ENCODE data around the gene OR8S1.
A peak's percentile ranks its signal among the peaks of the same experiment; 100 is the strongest.
"Not testable (repeated sequence)": the region's sequence is repeated elsewhere in the genome, so short reads cannot be mapped to it uniquely, and the experiment has no call there.

OR8S1 gene, protein sequence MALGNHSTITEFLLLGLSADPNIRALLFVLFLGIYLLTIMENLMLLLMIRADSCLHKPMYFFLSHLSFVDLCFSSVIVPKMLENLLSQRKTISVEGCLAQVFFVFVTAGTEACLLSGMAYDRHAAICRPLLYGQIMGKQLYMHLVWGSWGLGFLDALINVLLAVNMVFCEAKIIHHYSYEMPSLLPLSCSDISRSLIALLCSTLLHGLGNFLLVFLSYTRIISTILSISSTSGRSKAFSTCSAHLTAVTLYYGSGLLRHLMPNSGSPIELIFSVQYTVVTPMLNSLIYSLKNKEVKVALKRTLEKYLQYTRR

DNA sequence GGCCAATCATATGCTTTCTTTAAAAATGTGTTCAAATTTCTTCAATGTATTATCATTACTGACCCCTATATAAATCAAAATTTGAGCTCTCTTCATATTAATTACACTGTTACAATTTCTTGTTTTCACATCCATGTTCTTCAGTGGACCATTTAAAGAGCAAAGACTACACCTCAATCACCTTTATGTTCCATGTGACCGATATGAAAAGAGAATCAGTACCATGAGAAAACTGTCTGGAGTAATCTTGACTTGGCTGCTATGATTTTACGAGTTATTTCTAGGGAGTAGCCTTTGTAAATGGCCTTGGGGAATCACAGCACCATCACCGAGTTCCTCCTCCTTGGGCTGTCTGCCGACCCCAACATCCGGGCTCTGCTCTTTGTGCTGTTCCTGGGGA is at the start of gene OR8S1:
TSS of gene OR8S1 (plus strand) at position 301 of the 400 bp plus-strand sequence. CDS start at position 301, 0 bp downstream.
- DNase-seq (ENCODE audit: low read depth): no peak

DNA sequence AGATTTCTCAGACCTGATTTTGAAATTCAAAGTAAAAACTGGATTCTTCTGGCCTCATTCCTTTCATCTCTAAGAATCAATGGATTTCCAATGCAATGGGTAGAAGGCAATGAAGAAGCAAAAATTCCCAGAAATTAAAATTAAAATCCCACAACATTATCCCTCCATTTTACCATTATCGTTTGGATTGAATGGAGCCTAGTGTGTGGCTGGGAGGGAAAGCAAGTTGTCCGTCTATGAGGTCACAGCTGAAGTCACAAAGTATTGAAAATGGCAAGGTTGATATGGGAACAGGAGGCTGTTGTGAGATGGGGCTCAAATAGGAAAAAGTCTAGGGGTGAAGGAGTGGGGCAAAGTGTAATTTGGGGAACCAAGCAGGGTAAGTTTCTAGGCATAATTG is 43.2 kb upstream of the OR8S1 start, which contains the start of gene C12orf54:
TSS of gene C12orf54 (plus strand) at position 301 of the 400 bp plus-strand sequence. CDS start 799 bp downstream, outside the sequence.
- DNase-seq (ENCODE audit: low read depth): no peak

DNA sequence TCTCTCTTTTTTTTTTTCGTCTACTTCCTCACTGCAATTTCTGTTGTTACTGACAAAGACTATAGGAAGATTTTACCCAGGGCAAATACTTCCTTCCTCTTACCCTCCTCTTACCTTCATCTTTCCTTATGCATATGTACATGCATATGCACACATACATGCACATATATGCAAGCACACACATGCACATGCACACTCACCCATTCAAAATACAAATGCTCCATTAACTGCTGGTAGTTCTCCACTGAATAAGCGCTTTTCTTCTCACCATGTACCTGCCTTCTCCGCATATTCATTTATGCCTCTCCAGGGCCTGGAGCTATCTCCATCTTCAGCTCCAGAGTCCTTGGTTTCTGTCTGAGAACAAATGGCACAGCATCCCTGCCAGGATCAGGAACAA is 42.5 kb upstream of the OR8S1 start:
- DNase-seq (ENCODE audit: low read depth): no peak

DNA sequence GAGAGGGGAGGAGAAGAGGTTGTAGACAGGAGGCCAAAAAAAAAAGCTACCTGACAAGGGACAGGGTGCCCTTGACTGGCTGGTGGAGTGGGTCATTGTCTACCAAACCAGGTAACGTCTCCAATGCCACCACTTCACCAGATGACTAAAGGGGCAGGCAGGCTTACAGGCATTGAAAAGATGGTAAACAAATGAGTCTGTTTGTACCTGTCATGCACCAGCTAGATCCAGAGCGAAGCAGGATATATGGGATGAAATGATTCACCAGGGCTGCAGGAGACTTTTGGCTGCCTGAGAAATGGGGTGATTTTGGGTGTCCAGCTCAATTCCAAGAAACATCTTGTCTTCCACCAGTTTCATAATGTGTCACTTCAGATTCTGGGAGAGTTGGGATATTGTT is 39.2 kb upstream of the OR8S1 start:
- no peak for DNase-seq (ENCODE audit: low read depth)

DNA sequence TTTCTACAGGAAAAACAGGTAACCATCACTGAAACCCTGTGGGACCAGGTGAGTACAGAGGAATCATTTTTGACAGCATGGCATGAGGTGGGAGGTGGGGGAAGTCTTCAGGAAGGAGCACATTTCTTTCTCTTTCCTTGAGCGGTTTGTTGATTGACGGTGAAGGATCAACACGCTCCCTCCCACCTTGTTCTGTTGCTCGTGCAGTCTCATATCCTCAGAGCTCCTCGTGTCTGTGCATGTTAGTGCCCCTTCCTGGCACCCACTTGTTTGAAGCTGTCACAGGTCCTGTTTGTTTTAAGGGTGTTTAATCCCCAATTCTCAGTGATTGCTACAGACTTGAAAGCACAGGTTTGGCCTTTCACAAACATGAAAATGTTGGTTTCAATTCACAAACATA is 38.8 kb upstream of the OR8S1 start:
- no peak for DNase-seq (ENCODE audit: low read depth)

DNA sequence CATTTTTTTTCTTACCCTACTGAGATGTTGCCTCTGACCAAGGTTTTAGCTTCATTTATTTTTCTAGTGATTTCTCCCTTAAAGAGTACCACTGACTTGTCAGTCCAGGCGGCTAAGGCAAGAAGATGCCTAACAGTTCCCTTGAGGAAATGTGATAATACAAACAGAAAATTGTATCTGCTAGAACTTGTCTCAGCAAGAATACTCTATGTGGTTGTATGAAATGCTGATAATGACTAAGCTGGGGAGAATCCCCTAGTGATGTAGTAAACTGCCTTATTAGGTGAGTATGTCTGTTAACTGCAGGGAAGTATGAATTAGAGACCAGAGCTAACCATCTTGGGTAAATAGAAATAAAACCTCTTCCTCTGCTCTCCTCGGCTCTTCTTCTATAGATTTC is 36.4 kb upstream of the OR8S1 start:
- DNase-seq (ENCODE audit: low read depth): peak; percentile 45

DNA sequence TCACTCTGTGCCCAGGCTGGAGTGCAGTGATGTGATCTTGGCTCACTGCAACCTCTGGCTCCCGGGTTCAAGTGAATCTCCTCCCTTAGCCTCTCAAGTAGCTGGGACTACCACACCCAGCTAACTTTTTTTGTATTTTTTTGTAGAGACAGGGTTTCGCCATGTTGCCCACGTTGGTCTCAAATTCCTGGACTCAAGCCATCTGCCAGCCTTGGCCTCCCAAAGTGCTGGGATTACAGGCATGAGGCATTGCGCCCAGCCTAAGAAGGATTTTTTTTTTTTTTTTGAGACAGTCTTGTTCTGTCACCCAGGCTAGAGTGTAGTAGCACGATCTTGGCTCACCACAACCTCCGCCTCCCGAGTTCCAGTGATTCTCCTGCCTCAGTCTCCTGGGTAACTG is 36.0 kb upstream of the OR8S1 start:
- not testable (repeated sequence) for DNase-seq (ENCODE audit: low read depth)

DNA sequence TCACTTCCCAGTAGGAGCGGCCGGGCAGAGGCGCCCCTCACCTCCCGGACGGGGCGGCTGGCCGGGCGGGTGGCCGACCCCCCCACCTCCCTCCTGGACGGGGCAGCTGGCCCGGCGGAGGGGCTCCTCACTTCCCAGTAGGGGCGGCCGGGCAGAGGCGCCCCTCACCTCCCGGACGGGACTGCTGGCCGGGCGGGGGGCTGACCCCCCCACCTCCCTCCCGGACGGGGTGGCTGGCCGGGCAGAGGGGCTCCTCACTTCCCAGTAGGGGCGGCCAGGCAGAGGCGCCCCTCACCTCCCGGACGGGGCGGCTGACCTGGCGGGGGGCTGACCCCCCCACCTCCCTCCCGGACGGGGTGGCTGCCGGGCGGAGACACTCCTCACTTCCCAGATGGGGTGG is 25.2 kb upstream of the OR8S1 start:
- not testable (repeated sequence) for DNase-seq (ENCODE audit: low read depth)

DNA sequence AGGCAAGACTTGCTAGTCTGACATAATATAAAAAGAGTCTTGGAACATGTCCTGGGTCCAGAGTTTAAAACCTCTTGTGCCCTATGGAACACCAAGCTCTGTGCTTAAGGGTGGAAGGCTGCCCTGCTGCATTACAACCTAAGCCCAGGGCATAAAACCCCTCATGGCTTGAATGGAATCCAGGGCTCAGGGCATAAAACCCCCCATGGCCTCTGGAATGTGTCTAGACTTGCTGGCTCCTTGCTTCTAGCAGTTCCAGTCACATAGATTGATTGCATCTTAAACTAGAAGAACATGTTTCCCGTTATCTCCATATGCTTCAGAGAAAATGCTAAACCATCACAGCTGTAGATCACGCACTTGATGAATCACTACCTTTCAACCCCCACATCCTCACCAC is 18.6 kb upstream of the OR8S1 start:
- not testable (repeated sequence) for DNase-seq (ENCODE audit: low read depth)

DNA sequence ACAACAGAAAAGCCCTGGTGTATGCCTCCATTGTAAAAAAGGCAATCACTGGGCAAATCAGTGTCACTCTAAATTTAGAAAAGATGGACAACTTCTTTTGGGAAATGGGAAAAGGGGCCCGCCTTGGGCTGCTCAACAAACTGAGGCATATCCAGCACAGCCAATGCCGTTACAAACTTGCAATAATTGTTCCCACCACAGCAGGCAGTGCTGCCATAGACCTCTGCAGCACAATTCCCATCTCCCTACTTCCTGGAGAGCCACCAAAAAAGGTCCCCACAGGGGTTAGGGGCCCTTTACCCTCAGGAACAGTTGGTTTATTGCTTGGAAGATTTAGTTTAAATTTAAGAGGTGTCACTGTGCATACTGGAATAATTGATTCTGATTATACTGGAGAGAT is 16.4 kb upstream of the OR8S1 start:
- no peak for DNase-seq (ENCODE audit: low read depth)

DNA sequence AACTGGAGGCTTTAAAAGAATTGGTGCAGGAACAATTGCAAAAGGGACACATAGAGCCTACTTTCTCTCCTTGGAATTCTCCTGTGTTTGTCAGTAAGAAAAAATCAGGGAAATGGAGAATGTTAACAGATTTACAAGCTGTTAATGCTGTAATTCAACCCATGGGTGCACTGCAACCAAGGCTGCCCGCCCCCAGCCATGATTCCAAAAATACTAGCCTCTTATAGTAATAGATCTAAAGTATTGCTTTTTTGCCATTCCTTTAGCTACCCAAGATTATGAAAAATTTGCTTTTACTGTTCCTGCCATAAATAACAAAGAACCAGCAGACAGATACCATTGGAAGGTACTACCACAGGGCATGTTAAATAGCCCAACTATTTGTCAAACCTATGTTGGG is 15.3 kb upstream of the OR8S1 start:
- DNase-seq (ENCODE audit: low read depth): no peak

DNA sequence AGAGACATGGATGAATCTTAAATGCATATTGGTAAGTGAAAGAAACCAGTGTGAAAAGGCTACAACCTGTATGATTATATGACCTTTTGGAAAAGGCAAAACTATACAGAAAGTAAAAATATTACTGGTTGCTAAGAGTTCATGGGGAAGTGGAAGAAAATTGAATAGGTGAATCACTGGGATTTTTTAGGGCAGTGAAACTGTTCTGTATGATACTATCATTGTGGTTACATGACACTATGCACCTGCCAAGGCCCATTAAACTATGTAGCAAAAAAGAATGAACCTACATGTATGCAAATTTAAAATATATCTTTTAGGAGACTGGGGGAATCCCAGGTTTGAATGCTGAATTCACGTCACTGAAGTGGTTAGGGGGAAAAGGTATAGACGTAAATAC is 12.6 kb upstream of the OR8S1 start:
- DNase-seq (ENCODE audit: low read depth): no peak

DNA sequence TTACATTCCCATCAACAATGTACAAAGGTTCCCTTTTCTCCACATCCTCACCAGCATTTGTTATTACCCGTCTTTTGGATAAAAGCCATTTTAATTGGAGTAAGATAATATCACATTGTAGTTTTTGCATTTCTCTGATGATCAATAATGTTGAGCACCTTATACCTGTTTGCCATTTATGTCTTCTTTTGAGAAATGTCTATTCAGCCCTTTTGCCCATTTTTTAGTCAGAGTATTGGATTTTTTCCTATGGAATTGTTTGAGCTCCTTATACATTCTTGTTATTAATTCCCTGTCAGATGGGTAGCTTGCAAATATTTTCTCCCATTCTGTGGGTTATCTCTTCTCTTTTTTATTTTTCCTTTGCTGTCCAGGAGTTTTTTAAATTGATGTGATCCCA is 10.7 kb upstream of the OR8S1 start:
- DNase-seq (ENCODE audit: low read depth): no peak

DNA sequence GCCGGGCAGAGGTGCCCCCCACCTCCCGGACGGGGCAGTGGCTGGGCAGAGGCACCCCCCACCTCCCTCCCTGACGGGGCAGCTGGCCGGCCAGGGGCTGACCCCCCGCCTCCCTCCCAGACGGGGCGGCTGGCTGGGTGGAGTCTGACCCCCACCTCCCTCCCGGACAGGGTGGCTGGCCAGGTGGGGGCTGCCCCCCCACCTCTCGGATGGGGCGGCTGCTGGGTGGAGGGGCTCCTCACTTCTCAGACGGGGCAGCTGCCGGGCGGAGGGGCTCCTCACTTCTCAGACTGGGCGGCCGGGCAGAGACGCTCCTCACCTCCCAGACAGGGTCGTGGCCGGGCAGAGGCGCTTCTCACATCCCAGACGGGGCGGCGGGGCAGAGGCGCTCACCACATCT is 5.1 kb upstream of the OR8S1 start:
- DNase-seq (ENCODE audit: low read depth): not testable (repeated sequence)

DNA sequence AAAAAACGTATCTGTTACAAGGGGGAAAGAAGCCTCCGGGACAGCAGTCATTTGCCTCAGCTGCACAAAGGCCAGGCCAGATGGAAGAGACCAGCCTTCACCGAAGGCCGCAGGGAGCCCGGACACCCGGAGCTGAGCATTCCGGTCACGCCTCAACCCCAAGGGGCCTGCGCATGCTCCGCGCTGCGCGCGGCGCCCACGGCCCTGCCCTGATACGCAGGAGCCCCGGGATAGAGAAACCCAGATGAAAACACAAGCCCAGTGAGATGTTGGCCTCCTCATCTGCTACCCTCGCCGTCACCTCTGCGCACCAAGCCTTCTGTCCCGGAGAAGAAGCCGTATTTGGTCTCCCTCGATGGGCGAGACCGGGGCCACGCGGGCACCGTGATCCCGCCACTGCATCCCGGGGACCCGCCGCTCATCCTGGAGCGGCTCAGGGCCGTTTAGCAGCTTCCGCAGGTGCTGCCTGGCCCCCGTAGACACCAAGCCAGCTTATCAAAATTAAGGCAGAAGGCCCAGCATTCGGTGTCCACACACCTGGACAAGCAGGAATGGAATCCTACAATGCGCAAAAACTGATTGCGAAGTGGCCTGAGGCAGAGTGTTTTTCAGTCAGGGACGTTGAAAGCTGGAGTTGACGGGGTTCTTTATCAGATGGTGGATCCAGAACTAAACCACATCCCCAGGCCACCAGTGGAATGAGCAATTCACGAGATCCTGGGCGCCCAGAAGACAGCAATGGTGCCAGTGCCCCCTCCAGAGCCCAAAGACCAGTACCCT is 2.6 kb downstream of the OR8S1 start:
- DNase-seq (ENCODE audit: low read depth): no peak

DNA sequence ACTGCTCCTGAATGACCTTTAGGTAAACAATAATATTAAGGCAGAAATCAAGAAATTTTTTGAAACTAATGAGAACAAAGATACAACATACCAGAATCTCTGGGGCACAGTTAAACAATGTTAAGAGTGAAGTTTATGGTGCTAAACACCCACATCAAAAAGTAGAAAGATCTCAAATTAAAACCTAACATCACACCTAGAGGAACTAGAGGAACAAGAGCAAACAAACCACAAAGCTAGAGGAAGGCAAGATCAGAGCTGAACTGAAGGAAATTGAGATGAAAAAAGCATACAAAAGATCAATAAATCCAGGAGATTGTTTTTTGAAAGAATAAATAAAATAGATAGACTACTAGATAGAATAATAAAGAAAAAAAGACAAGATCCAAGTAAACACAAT is 7.2 kb downstream of the OR8S1 start:
- DNase-seq (ENCODE audit: low read depth): no peak

DNA sequence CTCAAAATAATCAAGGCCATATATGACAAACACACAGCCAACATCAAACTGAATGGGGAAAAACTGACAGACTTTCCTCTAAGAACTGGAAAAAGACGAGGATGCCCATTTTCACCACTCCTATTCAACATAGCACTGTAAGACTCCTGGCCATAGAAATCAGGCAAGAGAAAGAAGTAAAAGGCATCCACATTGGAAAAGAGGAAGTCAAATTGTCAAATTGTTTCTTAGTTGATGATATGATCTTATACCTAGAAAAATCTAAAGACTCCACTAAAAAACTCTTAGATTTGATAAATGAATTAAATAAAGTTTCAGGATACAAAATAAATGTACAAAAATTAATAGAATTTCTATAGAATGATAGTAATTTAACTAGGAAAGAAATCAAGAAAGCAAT is 11.2 kb downstream of the OR8S1 start:
- no peak for DNase-seq (ENCODE audit: low read depth)

DNA sequence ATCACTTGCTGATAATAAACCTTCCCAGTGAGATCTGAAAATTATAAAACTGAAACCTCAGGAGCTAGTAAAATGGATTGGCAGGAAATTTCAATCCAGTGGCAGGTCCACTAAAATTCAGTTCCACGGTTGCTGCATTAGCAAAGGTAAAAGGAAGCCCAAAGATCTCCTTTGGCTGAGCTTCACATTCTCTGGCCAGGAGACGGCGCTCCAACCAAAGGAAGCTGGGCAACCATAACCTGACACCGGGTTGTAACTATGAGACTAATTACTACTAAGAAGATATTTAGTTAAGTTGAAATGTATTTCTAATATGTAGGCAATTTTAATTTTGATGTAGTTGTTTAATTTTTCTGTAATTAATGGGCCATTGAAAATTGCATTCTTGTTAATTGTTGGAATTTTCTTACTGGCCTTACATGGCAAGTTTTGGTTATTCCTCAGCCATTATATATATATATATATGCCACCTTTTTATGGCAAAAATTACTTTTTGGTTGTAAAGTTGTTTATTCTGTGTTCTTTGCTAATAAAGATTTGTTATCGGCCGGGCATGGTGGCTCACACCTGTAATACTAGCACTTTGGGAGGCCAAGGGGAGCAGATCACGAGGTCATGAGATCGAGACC is 17.0 kb downstream of the OR8S1 start:
- peak; percentile 18 for DNase-seq (ENCODE audit: low read depth)

DNA sequence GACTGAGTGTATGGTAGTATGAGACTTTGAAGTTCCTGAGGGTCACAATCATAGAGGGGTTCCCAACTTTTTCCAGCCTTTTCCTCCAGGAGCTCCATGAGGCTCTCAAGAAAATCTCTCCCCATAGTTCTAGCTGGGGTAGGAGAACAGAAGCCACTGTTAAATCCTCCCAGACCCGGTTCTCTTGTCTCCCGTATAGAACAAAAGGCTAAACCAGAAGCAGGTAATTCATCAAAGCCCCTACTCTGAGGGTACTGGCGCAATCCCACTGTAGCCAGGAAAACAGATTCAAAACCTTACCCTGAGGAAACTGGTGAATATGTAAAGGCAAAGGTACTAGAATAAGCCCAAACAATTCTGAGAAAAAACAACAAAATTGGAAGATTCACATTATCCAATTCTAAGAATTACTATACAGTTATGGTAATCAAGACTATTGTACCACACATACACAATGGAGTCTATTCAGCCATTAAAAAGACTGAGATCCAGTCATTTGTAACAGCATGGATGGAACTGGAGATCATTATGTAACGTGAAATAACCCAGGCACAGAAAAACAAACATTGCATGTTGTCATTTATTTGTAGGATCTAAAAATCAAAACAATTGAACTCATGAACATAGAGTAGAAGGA is 20.5 kb downstream of the OR8S1 start:
- no peak for DNase-seq (ENCODE audit: low read depth)

DNA sequence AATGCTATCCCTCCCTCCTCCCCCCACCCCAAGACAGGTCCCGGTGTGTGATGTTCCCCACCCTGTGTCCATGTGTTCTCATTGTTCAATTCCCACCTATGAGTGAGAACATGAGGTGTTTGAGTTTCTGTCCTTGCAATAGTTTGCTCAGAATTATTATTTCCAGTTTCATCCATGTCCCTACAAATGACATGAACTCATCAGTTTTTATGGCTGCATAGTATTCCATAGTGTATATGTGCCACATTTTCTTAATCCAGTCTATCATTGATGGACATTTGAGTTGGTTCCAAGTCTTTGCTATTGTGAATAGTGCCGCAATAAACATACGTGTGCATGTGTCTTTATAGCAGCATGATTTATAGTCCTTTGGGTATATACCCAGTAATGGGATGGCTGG is 21.6 kb downstream of the OR8S1 start:
- not testable (repeated sequence) for DNase-seq (ENCODE audit: low read depth)

DNA sequence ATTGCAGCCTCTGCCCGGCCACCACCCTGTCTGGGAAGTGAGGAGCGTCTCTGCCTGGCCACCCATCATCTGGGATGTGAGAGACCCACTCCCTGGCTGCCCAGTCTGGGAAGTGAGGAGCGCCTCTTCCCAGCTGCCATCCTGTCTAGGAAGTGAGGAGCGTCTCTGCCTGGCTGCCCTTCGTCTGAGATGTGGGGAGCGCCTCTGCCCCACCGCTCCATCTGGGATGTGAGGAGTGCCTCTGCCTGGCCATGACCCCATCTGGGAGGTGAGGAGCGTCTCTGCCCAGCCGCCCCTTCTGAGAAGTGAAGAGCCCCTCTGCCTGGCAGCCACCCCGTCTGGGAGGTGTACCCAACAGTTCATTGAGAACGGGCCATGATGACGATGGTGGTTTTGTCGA is 26.2 kb downstream of the OR8S1 start:
- DNase-seq (ENCODE audit: low read depth): not testable (repeated sequence)

DNA sequence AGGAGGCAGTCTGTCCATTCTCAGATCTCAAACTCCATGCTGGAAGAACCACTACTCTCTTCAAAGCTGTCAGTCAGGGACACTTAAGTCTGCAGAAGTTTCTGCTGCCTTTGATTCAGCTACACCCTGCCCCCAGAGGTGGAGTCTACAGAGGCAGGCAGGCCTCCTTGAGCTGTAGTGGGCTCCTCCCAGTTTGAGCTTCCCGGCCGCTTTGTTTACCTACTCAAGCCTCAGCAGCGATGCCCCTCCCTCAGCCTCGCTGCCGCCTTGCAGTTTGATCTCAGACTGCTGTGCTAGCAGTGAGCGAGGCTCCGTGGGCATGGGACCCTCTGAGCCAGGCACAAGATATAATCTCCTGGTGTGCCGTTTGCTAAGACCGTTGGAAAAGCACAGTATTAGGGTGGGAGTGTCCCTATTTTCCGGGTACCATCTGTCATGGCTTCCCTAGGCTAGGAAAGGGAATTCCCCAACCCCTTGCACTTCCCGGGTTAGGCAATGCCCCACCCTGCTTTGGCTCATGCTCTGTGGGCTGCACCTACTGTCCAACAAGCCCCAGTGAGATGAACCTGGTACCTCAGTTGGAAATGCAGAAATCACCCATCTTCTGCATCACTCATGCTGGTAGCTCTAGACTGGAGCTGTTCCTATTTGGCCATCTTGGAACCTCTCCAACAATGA is 28.4 kb downstream of the OR8S1 start:
- DNase-seq (ENCODE audit: low read depth): not testable (repeated sequence)

All from iris pigment epithelial cell (primary cell).